Astrocyte (in vitro differentiated cells and primary cell): ENCODE measurements around the gene GRID2. TPM values are rescaled to one million over a fixed set of nuclear protein-coding genes. Genes with fewer than 3 reads are reported as not detected.

Experiments used
- DNase-seq: peaks from one replicate; pipeline ENCODE4 v3.0.0-alpha.2; 2010; ENCODE audit warnings: low read depth
- FAIRE-seq: peaks from 2 replicates; lab custom pipeline; 2011; peaks lifted over from hg19 to GRCh38; lab: Jason Lieb, UNC
- H2AFZ ChIP-seq: 2 replicates; pipeline ENCODE4 v1.6.0; 2012; ENCODE audit warnings: low read depth, low read length, inconsistent platforms
- H3K27ac ChIP-seq: 2 replicates; pipeline ENCODE4 v1.5.1; 2011; ENCODE audit warnings: low read depth, low read length, inconsistent platforms
- H3K27me3 ChIP-seq: 2 replicates; pipeline ENCODE4 v1.6.0; 2011; ENCODE audit warnings: low read length, inconsistent platforms; ENCODE audit not compliant: insufficient read depth
- H3K36me3 ChIP-seq: 2 replicates; pipeline ENCODE4 v1.5.1; 2011; ENCODE audit warnings: low read length, inconsistent platforms; ENCODE audit not compliant: insufficient read depth
- H3K4me1 ChIP-seq: 2 replicates; pipeline ENCODE4 v1.5.1; 2011; ENCODE audit warnings: low read length, inconsistent platforms; ENCODE audit not compliant: insufficient read depth
- H3K4me2 ChIP-seq: 2 replicates; pipeline ENCODE4 v1.6.0; 2012; ENCODE audit warnings: low read length, inconsistent platforms
- H3K4me3 ChIP-seq: 2 replicates; pipeline ENCODE4 v1.5.1; 2011; ENCODE audit warnings: low read depth, mild to moderate bottlenecking, low read length, inconsistent platforms; ENCODE audit not compliant: insufficient read depth
- H3K79me2 ChIP-seq: 2 replicates; pipeline ENCODE4 v1.6.0; 2012; ENCODE audit warnings: mild to moderate bottlenecking, low read length, inconsistent platforms; ENCODE audit not compliant: insufficient read depth
- H3K9ac ChIP-seq: 2 replicates; pipeline ENCODE4 v1.6.0; 2012; ENCODE audit warnings: mild to moderate bottlenecking, low read length, inconsistent platforms
- H3K9me3 ChIP-seq: 2 replicates; pipeline ENCODE4 v1.5.1; 2012; ENCODE audit warnings: low read depth, mild to moderate bottlenecking, low read length, inconsistent platforms; ENCODE audit not compliant: insufficient read depth
- H4K20me1 ChIP-seq: 2 replicates; pipeline ENCODE4 v1.6.0; 2012; ENCODE audit warnings: low read length, inconsistent platforms; ENCODE audit not compliant: insufficient read depth
- H3K27ac Mint-ChIP-seq: one replicate; pipeline ENCODE4 v1.8.0; 2021; ENCODE audit warnings: mild to moderate bottlenecking, mixed read lengths; ENCODE audit not compliant: unreplicated experiment
- H3K27me3 Mint-ChIP-seq: one replicate; pipeline ENCODE4 v1.8.0; 2021; ENCODE audit warnings: low read depth, mixed read lengths; ENCODE audit not compliant: unreplicated experiment
- H3K36me3 Mint-ChIP-seq: one replicate; pipeline ENCODE4 v1.8.0; 2021; ENCODE audit warnings: low read depth, mixed read lengths; ENCODE audit not compliant: unreplicated experiment
- H3K4me1 Mint-ChIP-seq: one replicate; pipeline ENCODE4 v1.8.0; 2021; ENCODE audit warnings: low read depth, mixed read lengths; ENCODE audit not compliant: unreplicated experiment
- H3K4me3 Mint-ChIP-seq: one replicate; pipeline ENCODE4 v1.8.0; 2021; ENCODE audit warnings: mild to moderate bottlenecking, moderate library complexity, mixed read lengths; ENCODE audit not compliant: unreplicated experiment
- H3K9me3 Mint-ChIP-seq: one replicate; pipeline ENCODE4 v1.8.0; 2021; ENCODE audit warnings: mild to moderate bottlenecking, mixed read lengths; ENCODE audit not compliant: unreplicated experiment
- CTCF ChIP-seq: IDR thresholded peaks from 2 replicates; pipeline ENCODE4 v1.5.1; 2011; ENCODE audit warnings: low read depth, mild to moderate bottlenecking, inconsistent platforms, low read length, moderate library complexity; ENCODE audit not compliant: insufficient read depth
- EZH2 ChIP-seq: IDR thresholded peaks from 2 replicates; pipeline ENCODE4 v1.6.1; 2012; ENCODE audit warnings: mild to moderate bottlenecking, low read length, inconsistent platforms; ENCODE audit not compliant: insufficient read depth
- total RNA-seq: library from RNA; stranded (reverse); gene quantifications from 2 replicates; pipeline ENCODE4 v1.2.1, GENCODE V29; 2021

Gene GRID2
- total RNA-seq, 1 donor from 2014 or later, result 0.14 TPM

GRCh38 chr4:93368968-93369367 lies 1065.2 kb downstream of the GRID2 start:
- H3K36me3 ChIP-seq, result no peaks in the 10 kb centered on the region
- no peaks in the 10 kb centered on the region for H4K20me1 ChIP-seq
- no peaks in the 10 kb centered on the region for H3K27me3 Mint-ChIP-seq
- no peaks in the 10 kb centered on the region for H3K36me3 Mint-ChIP-seq
- DNase-seq (no peak), FAIRE-seq (no peak)
- H3K4me2 ChIP-seq, result no peak overlapping the region
- H3K4me1 Mint-ChIP-seq, result no peaks in the 10 kb centered on the region
- no peak overlapping the region for H3K27ac Mint-ChIP-seq
- no peak overlapping the region for H3K9ac ChIP-seq
- TF ChIP-seq CTCF, result no peak
- TF ChIP-seq EZH2, result no peak
- H3K9me3 Mint-ChIP-seq, result peaks cover 4% of the 10 kb centered on the region
- no peak overlapping the region for H2AFZ ChIP-seq
- no peaks in the 10 kb centered on the region for H3K79me2 ChIP-seq
- no peaks in the 10 kb centered on the region for H3K4me1 ChIP-seq
- no peak overlapping the region for H3K4me3 ChIP-seq
- H3K9me3 ChIP-seq, result no peaks in the 10 kb centered on the region
- no peak overlapping the region for H3K27ac ChIP-seq
- H3K27me3 ChIP-seq, result no peaks in the 10 kb centered on the region
- no peak overlapping the region for H3K4me3 Mint-ChIP-seq

- no peak overlapping the region for H3K27ac Mint-ChIP-seq
- H3K27me3 ChIP-seq, result no peaks in the 10 kb centered on the region
- FAIRE-seq, result no peak
Observed at GRCh38 chr4:93370256-93370655, 1066.5 kb downstream of the GRID2 start.

More at GRCh38 chr4:93370256-93370655, 1066.5 kb downstream of the GRID2 start:
- H3K27ac ChIP-seq, result no peak overlapping the region
- no peak overlapping the region for H3K9ac ChIP-seq
- Mint-ChIP-seq H3K4me1 (no peaks in the 10 kb centered on the region), H3K9me3 (peaks cover 2% of the 10 kb centered on the region), H3K27me3 (no peaks in the 10 kb centered on the region), H3K36me3 (no peaks in the 10 kb centered on the region), H3K4me3 (no peak overlapping the region)
- H3K4me2 ChIP-seq, result no peak overlapping the region
- H4K20me1 ChIP-seq, result no peaks in the 10 kb centered on the region
- H2AFZ ChIP-seq, result no peak overlapping the region
- DNase-seq, result no peak
- no peaks in the 10 kb centered on the region for H3K36me3 ChIP-seq
- H3K4me3 ChIP-seq, result no peak overlapping the region
- TF ChIP-seq EZH2 (no peak), CTCF (no peak)
- no peaks in the 10 kb centered on the region for H3K9me3 ChIP-seq
- no peaks in the 10 kb centered on the region for H3K4me1 ChIP-seq
- no peaks in the 10 kb centered on the region for H3K79me2 ChIP-seq
